Measurements from ENCODE around the gene ADGRG6. TPM values are rescaled to one million over a fixed set of nuclear protein-coding genes. Genes with fewer than 3 reads are reported as not detected.

The ADGRG6 gene
- total RNA-seq = 11.4 and 35.4 TPM in 2 replicates

DNA sequence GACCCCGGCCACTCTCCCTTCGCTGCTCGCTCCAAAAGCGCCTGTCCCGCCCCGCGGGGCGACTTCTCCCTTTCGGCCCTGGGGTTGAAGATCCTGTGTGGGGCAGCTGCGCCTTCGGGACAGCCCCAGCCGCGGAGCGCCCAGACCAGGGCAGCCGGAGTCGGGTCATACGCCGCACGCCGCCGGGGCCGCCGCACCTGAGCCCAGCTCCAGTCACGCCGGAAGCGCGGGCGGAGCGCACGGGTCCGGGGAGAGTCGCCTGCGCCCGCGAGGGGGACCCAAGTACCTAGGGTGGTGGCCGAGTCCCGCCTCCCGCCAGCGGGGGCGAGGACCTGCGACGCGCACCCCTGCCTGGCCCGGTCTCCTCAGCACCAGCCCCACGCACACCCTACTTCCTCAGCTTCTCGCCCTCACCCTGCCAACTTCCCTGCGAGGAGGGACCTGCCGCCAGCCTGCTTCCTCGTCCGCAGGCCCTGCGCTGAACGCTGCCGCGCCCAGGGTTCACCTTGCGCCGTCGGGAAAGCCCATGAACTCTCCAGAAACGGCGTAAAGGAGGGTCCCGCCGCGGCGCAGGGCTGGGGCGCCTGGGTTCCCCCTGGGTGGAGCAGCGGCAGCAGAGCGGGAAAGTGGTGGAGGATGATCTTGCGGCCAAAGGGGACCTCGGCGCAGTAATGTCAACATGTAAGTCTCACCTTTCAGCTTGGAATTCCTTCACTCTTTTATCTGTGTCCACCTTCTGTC lies at the start of gene ADGRG6:
ADGRG6 (plus strand) TSS at position 357 of the 741 bp plus-strand sequence; CDS start at position 680, 323 bp downstream.

Other genes with a start within 250 kb of the ADGRG6 start
- gene GJE1, start 169.1 kb upstream of the ADGRG6 start, total RNA-seq = not detected in 2 replicates
- gene NMBR, start 154.9 kb upstream of the ADGRG6 start, total RNA-seq = not detected in 2 replicates
- gene VTA1, start 154.7 kb upstream of the ADGRG6 start, total RNA-seq = 49.7 and 97.9 TPM in 2 replicates

All from placental pericyte (primary cell).